Dendritic cell treated with granulocyte-macrophage colony-stimulating factor and Interleukin-4, amounts not matched to agents 40 ng/mL and 50 ng/mL, for 4 days (primary cell): ENCODE data around the gene CHDH.

Experiments used
- H3K27ac Mint-ChIP-seq: one replicate; pipeline ENCODE4 v1.8.0; 2022; ENCODE audit warnings: mild to moderate bottlenecking, mixed read lengths
- H3K27me3 Mint-ChIP-seq: one replicate; pipeline ENCODE4 v1.8.0; 2022; ENCODE audit warnings: mild to moderate bottlenecking, mixed read lengths
- H3K36me3 Mint-ChIP-seq: one replicate; pipeline ENCODE4 v1.8.0; 2022; ENCODE audit warnings: low read depth, mixed read lengths
- H3K4me1 Mint-ChIP-seq: one replicate; pipeline ENCODE4 v1.8.0; 2022; ENCODE audit warnings: low read depth, mixed read lengths
- H3K4me3 Mint-ChIP-seq: one replicate; pipeline ENCODE4 v1.8.0; 2022; ENCODE audit warnings: mild to moderate bottlenecking, moderate library complexity, mixed read lengths
- H3K9me3 Mint-ChIP-seq: one replicate; pipeline ENCODE4 v1.8.0; 2022; ENCODE audit warnings: mixed read lengths
- intact Hi-C: fragments of 100-400 bp; cut with micrococcal nuclease; formaldehyde crosslinking; loops from one replicate; pipeline ENCODE4 v1.15.0; 2022

Gene CHDH

DNA sequence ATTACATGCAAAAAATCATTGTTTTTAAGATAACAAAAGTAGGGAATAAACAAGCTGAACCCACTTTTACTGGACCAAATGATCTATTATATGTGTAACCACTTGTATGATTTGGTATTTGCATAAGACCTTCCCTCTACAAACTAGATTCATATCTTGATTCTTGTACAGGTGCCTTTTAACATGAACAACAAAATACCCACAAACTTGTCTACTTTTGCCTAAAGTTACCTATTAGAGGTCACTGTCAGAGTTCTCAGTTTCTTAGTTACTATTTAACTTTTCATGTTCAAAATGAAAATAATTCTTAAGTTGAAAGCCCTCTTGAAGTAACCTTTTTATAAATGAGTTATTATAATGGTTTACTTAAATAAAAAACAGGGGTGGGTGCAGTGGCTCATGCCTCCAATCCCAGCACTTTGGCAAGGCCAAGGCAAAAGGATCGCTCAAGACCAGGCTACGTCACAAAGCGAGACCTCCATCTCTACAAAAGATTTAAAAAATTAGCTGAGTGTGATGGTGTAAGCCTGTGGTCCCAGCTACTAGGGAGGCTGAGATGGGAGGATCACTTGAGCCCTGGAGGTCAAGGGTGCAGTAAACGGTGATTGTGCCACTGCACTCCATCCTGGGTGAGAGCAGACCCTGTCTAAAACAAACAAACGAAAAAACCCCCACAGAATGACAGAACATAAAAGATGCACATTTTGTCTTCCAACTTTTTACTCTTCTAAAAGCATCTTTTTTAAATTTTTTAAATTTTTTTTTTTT, 19.7 kb upstream of the CHDH start:
- Mint-ChIP-seq H3K27me3 (no peaks in the 10 kb centered on the region), H3K36me3 (peaks cover 92% of the 10 kb centered on the region), H3K4me1 (no peaks in the 10 kb centered on the region), H3K9me3 (no peaks in the 10 kb centered on the region), H3K4me3 (no peak overlapping the region), H3K27ac (no peak overlapping the region)
- intact Hi-C loops: no loop called here

DNA sequence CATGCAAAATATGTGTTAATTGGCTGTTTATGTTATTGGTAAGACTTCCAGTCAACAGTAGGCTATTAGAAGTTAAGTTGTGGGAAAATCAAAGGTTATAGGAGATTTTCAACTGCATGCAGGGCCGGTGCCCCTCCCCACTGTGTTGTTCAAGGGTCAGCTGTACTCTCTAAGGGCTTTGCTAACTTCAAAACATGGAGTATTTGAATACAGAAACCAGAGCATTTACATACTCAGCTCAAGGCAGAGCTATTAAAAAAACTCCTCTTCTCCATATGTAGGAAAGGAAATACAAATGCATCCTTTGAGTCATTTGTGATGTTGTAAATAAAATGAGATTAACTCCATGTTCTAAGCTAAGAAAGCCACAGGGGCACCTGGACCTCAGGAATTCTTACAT, 16.9 kb upstream of the CHDH start:
- no peak overlapping the region for H3K27ac Mint-ChIP-seq
- intact Hi-C loops: no loop called here
- H3K27me3 Mint-ChIP-seq: no peaks in the 10 kb centered on the region
- no peaks in the 10 kb centered on the region for H3K9me3 Mint-ChIP-seq
- no peak overlapping the region for H3K4me3 Mint-ChIP-seq
- H3K36me3 Mint-ChIP-seq: peaks cover 78% of the 10 kb centered on the region
- H3K4me1 Mint-ChIP-seq: peaks cover 6% of the 10 kb centered on the region

DNA sequence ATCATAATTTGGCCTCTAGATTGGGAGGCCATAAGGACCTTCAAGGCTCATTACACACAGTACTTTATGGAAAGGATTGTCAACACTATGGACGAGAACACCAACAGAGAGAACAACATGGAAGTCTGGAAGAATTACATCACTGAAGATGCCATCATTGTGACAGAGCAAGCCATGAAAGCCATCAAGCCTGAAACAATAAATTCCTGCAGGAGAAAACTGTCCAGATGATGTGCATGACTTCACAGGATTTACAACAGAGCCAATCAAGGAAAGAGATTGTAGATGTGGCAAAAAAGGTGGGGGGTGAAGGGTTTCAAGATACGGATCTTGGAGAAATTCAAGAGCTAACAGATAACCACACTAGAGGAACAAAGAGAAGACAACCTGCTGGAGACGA, 16.0 kb upstream of the CHDH start:
- Mint-ChIP-seq H3K36me3 (peaks cover 69% of the 10 kb centered on the region), H3K4me1 (peaks cover 15% of the 10 kb centered on the region), H3K27ac (no peak overlapping the region), H3K27me3 (no peaks in the 10 kb centered on the region), H3K9me3 (no peaks in the 10 kb centered on the region), H3K4me3 (no peak overlapping the region)
- intact Hi-C loops: no loop called here

DNA sequence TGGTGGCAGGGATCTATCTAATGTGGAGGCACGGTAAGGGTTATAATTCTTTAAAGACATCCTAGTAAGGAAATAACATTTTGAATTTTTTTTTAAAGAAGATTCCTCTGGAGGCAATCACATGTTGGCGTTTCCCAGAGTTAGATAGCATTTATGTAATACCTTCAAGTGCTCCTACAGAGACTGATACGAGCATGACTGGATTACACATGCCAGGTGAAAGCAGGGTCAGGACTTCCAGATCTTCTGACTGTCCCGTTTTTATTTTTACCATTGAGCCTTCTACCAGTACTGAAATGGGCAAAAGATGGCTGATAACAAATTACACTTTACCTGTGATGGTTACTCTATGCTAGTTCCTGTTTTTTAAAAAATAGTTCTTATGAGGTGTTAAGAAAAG, 14.0 kb upstream of the CHDH start:
- H3K36me3 Mint-ChIP-seq: peaks cover 54% of the 10 kb centered on the region
- peaks cover 31% of the 10 kb centered on the region for H3K4me1 Mint-ChIP-seq
- intact Hi-C loops: no loop called here
- no peaks in the 10 kb centered on the region for H3K9me3 Mint-ChIP-seq
- no peak overlapping the region for H3K4me3 Mint-ChIP-seq
- no peak overlapping the region for H3K27ac Mint-ChIP-seq
- H3K27me3 Mint-ChIP-seq: peaks cover 4% of the 10 kb centered on the region

DNA sequence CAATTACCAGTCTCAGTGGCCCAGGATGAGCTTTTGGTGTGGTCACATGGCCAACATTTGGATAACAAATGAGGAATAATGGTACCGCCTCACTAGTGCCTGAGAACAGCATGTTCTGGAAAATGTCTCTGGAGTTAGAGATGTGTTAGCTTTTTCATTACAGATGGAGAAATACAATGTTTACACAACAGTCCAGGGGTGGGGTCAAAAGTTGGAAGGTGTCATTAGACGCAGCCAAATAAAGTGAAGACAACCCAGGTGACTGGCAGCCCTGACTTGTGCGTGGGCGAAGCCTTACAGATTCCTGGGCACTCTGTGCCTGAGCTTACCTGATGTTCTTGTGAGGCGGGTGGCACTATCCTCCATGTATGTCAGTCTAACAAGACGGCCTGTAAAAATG, 13.0 kb upstream of the CHDH start:
- Mint-ChIP-seq H3K36me3 (peaks cover 44% of the 10 kb centered on the region), H3K4me3 (no peak overlapping the region), H3K27ac (no peak overlapping the region), H3K27me3 (peaks cover 11% of the 10 kb centered on the region), H3K4me1 (peaks cover 31% of the 10 kb centered on the region), H3K9me3 (no peaks in the 10 kb centered on the region)
- intact Hi-C loops: loop anchor here (10.0 kb wide), 1 partner anchor 154 kb away; no protein-coding TSS in a partner anchor

DNA sequence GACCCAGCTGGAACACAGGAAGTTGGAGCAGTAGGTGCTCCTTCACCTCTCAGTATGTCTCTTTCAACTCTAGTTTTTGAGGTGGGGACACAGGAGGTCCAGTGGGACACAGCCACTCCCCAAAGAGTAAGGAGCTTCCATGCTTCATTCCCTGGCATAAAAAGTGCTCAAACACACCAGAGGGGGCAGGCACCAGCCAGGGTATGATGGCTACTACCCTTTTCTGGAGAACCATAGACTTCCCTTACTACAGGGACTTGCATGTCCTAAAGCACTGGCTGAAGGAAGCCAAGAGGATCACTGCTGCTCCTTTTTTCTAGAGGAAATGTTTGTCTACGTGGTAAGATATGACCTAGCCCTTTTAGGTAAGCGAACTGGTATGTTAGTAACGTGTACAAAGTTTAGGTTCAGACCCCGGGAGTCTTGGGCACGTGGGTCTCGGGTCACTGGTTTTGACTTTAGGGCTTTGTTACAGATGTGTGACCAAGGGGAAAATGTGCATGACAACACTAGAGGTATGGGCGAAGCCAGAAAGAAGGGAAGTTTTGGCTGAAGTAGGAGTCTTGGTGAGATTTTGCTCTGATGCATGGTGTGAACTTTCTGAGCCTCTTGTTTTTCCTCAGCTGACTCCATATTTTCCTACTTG, 12.0 kb upstream of the CHDH start:
- Mint-ChIP-seq H3K4me3 (no peak overlapping the region), H3K27me3 (peaks cover 15% of the 10 kb centered on the region), H3K9me3 (no peaks in the 10 kb centered on the region), H3K27ac (no peak overlapping the region), H3K4me1 (peaks cover 31% of the 10 kb centered on the region), H3K36me3 (peaks cover 37% of the 10 kb centered on the region)
- intact Hi-C loops: loop anchor here (10.0 kb wide), 1 partner anchor 153 kb away; no protein-coding TSS in a partner anchor

DNA sequence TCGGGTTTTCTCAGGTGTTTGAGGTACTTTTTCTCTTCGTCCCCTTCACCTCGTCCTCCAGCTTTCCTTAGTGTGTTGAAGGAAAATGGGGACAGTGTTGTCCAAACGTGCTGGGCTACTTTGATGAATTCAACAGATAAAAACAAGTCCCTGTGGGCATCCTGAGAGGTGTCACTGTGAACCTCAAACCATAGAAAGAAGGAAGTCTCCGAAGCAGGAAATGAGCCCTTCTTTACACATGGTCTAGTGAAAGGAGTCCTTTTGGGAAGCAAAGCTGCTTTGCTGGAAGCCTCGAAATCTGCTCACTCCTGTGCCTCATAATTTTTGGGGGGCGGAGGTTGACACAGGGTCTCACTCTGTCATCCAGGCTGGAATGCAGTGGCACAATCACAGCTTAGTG, 10.7 kb upstream of the CHDH start:
- peaks cover 15% of the 10 kb centered on the region for H3K27me3 Mint-ChIP-seq
- intact Hi-C loops: loop anchor here (10.0 kb wide), 1 partner anchor 152 kb away; no protein-coding TSS in a partner anchor
- H3K27ac Mint-ChIP-seq: no peak overlapping the region
- peaks cover 31% of the 10 kb centered on the region for H3K4me1 Mint-ChIP-seq
- no peaks in the 10 kb centered on the region for H3K9me3 Mint-ChIP-seq
- H3K36me3 Mint-ChIP-seq: peaks cover 24% of the 10 kb centered on the region
- no peak overlapping the region for H3K4me3 Mint-ChIP-seq

DNA sequence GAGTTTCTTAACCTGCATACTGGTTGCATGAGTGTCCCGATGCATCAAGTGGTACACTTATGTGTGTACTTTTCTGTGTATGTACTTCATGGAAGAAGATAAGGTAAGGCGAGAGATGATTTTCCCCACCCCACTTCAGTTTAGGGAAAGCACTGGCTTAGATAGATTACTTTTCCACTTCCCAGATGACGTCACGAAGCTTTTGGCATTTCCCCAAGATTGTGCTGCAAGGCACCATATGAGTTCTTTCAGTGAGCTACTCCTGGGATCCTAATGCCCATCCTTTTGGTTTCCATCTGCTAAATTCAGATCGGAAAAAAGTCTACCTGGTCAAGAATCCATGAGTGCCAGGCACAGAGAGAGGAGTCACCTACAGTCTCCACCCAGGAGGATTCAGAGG, 4.7 kb upstream of the CHDH start:
- Mint-ChIP-seq H3K4me3 (no peak overlapping the region), H3K36me3 (no peaks in the 10 kb centered on the region), H3K27me3 (peaks cover 57% of the 10 kb centered on the region), H3K27ac (peak overlapping the region; percentile 21), H3K4me1 (peaks cover 13% of the 10 kb centered on the region), H3K9me3 (no peaks in the 10 kb centered on the region)
- intact Hi-C loops: loop anchor here (10.0 kb wide), 1 partner anchor 146 kb away; no protein-coding TSS in a partner anchor

DNA sequence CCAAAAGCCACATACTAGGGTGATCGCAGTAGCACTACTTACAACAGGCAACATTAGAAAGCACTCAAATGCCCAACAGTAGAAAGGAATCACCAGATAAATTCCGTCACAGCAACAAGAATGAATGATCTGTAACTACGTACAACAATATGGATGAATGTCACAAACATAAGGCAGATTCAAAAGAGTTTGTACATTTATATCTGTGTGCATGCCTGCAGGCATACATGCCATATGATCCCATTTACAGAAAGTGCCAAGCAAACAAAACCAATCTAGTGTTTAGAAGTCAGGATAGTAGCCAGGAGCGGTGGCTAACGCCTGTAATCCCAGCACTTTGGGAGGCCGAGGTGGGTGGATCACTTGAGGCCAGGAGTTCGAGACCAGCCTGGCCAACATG, 3.7 kb upstream of the CHDH start:
- intact Hi-C loops: loop anchor here (10.0 kb wide), 1 partner anchor 145 kb away; no protein-coding TSS in a partner anchor
- Mint-ChIP-seq H3K36me3 (no peaks in the 10 kb centered on the region), H3K4me1 (peaks cover 17% of the 10 kb centered on the region), H3K4me3 (no peak overlapping the region), H3K9me3 (no peaks in the 10 kb centered on the region), H3K27ac (no peak overlapping the region), H3K27me3 (peaks cover 62% of the 10 kb centered on the region)

DNA sequence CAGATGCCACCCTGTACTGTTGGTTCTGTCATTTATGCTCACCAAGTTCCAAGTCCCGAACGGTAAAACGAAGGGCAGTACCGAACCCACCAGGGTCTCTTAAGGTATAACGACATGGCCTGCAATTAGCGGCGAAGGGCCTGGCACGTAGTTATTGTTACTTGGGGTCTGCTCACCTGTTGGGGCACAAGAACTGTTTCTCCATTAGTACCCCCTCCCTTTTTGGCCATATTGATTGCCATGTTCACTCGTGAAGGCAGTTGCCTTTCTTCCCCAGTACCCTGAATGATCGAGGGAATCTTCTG, 584 bp upstream of the CHDH start:
- Mint-ChIP-seq H3K4me3 (peak overlapping the region; percentile 77), H3K27me3 (peaks cover 80% of the 10 kb centered on the region)
- intact Hi-C loops: no loop called here

DNA sequence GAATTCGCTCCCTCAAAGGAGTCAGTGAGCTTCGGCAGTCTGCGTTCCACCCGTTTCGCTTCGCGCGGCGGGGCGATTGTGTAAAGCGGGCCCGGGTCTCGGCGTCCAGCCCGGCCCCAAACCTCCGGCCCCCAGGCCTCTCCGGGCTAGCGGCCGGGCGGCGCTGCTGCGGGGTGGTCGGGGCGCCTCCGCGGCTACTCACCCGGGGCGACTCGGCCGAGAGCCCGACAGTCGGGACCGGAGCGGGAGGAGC, 412 bp downstream of the CHDH start:
- intact Hi-C loops: no loop called here
- Mint-ChIP-seq H3K36me3 (no peaks in the 10 kb centered on the region), H3K9me3 (no peaks in the 10 kb centered on the region), H3K4me3 (peak overlapping the region; percentile 77), H3K27me3 (peaks cover 80% of the 10 kb centered on the region), H3K27ac (peak overlapping the region; percentile 58), H3K4me1 (peaks cover 33% of the 10 kb centered on the region)

More for the DNA sequence above, 584 bp upstream of the CHDH start:
- Mint-ChIP-seq H3K4me1 (peaks cover 38% of the 10 kb centered on the region), H3K27ac (no peak overlapping the region), H3K36me3 (no peaks in the 10 kb centered on the region), H3K9me3 (no peaks in the 10 kb centered on the region)

DNA sequence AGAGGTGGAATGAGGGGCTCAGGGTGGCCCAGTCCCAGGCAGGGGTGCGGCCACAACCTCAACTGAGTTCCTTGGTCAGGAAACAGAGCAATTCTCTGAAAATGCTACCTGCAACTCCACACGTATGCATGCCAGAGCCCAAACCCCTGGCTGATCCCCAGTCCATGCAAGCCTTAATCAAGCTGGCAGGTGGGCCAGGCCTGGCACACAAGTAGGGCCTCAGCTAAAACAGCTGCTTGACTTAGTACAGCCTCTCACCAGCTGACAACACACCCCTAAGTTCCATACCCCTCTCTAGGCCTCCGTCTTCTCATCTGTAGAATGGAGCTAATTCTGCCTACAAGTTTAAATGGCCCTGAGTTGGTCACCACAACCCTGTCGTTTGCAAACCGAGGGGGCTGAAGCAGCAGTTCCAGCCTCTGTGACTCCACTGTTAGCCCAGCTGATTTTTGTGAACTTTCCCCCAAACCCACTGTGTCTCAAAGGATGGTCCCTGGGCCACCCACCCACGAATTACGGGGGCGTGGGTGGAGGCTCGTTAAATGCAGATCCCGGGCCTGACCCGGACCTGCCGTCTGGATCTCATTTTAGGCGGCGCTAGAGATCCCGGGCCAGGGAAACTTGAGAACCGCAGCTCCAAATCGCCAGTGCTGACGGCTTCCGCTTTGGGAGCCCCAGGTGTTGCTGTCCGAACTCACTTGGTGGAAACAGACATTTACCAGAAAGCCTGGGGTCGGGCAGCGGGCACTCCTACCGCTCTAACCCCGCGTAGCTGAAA, 927 bp downstream of the CHDH start:
- no peaks in the 10 kb centered on the region for H3K9me3 Mint-ChIP-seq
- peaks cover 33% of the 10 kb centered on the region for H3K4me1 Mint-ChIP-seq
- H3K36me3 Mint-ChIP-seq: no peaks in the 10 kb centered on the region
- H3K27ac Mint-ChIP-seq: peak overlapping the region; percentile 58
- H3K4me3 Mint-ChIP-seq: peak overlapping the region; percentile 77
- H3K27me3 Mint-ChIP-seq: peaks cover 81% of the 10 kb centered on the region
- intact Hi-C loops: no loop called here

DNA sequence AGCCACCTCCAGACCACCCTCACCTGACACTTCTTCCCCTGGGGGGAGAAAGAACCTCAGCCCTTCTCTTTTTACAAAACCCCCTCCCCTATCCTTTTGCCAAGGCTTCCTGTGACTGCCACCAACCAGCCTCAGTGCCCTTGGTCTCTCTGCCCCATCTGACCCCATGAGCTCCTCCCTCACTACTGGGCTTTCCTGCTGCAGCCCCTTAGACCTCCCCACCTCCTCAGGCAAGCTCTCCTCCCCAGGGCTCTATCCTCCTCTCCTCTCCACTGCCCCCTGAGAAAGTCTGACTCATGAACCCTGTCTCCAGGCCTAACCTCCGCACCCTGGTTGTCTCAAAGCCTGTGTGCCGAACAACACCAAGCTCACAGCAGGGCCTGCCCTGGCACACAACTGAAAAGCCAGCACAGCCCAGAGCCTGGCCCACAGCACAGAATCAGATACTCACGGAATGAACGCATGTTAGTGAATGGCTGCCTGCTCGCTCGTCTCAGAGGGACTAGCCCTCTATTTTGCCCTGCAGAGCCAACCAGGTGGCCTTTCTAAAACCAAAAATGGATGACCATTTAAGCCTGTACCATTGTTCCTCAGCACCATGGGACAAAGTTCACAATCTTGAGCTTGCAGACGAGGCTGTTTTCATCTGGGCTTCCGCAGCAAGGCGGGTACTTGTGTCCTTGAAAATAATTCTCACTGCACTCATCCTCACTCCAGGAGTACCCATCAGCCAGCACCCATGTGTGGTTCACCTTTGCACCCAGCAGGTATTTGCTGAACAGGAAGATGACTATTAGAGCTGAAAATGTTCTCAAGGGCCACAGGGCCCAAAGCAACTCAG, 1.7 kb downstream of the CHDH start:
- intact Hi-C loops: no loop called here
- Mint-ChIP-seq H3K4me3 (peak overlapping the region; percentile 77), H3K36me3 (peaks cover 6% of the 10 kb centered on the region), H3K27ac (no peak overlapping the region), H3K27me3 (peaks cover 76% of the 10 kb centered on the region), H3K9me3 (no peaks in the 10 kb centered on the region), H3K4me1 (peaks cover 33% of the 10 kb centered on the region)
